HG03045 (cell line): ENCODE data around the gene IL17C.
"Not testable (repeated sequence)": the region's sequence is repeated elsewhere in the genome, so short reads cannot be mapped to it uniquely, and the experiment has no call there.

Source experiments
- ATAC-seq: cut with Tn5 transposase; IDR thresholded peaks from one replicate; pipeline ENCODE4 v1.9.1; 2021; ENCODE audit warnings: mild to moderate bottlenecking, moderate library complexity; ENCODE audit not compliant: unreplicated experiment

IL17C gene

GRCh38 chr16:88609426-88609825, 28.9 kb upstream of the IL17C start:
- not testable (repeated sequence) for ATAC-seq

GRCh38 chr16:88610080-88610479, 28.3 kb upstream of the IL17C start:
- ATAC-seq, result no peak

- no peak for ATAC-seq
These were observed 27.2 kb upstream of the IL17C start for GRCh38 chr16:88610909-88611812.

- no peak for ATAC-seq
These were observed 25.1 kb upstream of the IL17C start for GRCh38 chr16:88613293-88613692.

- ATAC-seq, result no peak
These were observed 24.2 kb upstream of the IL17C start for GRCh38 chr16:88613911-88614817.

GRCh38 chr16:88614818-88615580, 23.4 kb upstream of the IL17C start:
- ATAC-seq, result no peak

- no peak for ATAC-seq
These were observed 22.1 kb upstream of the IL17C start for GRCh38 chr16:88616320-88616719.

GRCh38 chr16:88616736-88617135, 21.6 kb upstream of the IL17C start:
- ATAC-seq, result no peak

- ATAC-seq, result no peak
These were observed 20.9 kb upstream of the IL17C start for GRCh38 chr16:88617268-88618031.

- ATAC-seq, result no peak
These were observed 20.0 kb upstream of the IL17C start for GRCh38 chr16:88618182-88618955.

GRCh38 chr16:88618956-88619667, 19.3 kb upstream of the IL17C start:
- ATAC-seq, result no peak

GRCh38 chr16:88619859-88620815, 18.2 kb upstream of the IL17C start:
- ATAC-seq, result no peak

- no peak for ATAC-seq
These were observed 16.2 kb upstream of the IL17C start for GRCh38 chr16:88622125-88622524.

GRCh38 chr16:88622866-88623265, 15.5 kb upstream of the IL17C start:
- no peak for ATAC-seq

- no peak for ATAC-seq
These were observed 14.5 kb upstream of the IL17C start for GRCh38 chr16:88623858-88624257.

- no peak for ATAC-seq
These were observed 13.9 kb upstream of the IL17C start for GRCh38 chr16:88624481-88624880.

GRCh38 chr16:88624977-88625576, 13.3 kb upstream of the IL17C start:
- no peak for ATAC-seq
